HG03139 (cell line): Measurements from ENCODE around the gene SLC36A1.
"Not testable (repeated sequence)": the region's sequence is repeated elsewhere in the genome, so short reads cannot be mapped to it uniquely, and the experiment has no call there.

Source experiments
- ATAC-seq: cut with Tn5 transposase; IDR thresholded peaks from one replicate; pipeline ENCODE4 v1.9.1; 2021; ENCODE audit not compliant: unreplicated experiment

Gene SLC36A1

GRCh38 chr5:151483176-151483575 lies 35.8 kb downstream of the SLC36A1 start:
- ATAC-seq = no peak

- ATAC-seq = no peak
These were observed 36.2 kb downstream of the SLC36A1 start for GRCh38 chr5:151483647-151484046.

DNA sequence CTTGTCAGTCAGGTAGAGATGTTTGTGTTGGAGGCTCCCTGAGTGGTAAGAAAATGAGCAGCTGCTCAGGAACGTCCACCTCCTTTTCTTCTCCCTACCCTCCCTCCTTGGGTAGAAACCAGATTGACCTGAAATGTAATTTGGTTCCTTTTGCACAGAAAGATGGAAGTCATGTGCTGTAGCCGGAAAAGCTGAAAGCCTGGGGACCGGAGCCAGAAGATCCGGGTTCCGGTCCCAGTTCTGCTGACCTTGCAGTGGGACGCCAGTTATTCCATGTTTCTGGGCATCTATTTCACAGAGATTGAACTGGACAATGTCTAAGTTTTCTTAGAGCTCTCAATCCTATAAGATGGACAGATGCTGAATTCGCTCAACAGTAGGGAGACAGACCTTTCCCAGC lies 40.1 kb downstream of the SLC36A1 start:
- no peak for ATAC-seq

- ATAC-seq = no peak
These were observed 43.2 kb downstream of the SLC36A1 start for GRCh38 chr5:151490627-151491026.

GRCh38 chr5:151491062-151491461 lies 43.7 kb downstream of the SLC36A1 start:
- ATAC-seq = no peak

DNA sequence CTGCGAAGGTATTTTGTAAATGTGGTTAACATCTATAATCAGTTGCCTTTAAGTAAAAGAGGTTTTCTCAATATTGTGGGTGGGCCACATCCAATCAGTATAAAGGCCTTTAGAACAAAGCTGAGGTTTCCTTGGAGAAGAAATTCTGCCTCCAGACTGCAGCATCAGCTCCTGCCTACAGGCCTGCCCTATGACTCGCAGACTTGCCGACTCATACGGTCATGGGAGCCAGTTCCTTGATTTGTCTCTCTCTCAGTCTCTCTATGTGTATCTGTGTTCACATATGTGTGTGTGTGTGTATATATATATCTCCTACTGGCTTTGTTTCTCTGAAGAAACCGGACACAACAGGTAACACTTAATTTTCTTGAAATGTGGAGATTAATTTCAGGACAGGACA lies 45.3 kb downstream of the SLC36A1 start:
- no peak for ATAC-seq

- no peak for ATAC-seq
These were observed 46.3 kb downstream of the SLC36A1 start for GRCh38 chr5:151493665-151494064.

- no peak for ATAC-seq
These were observed 47.9 kb downstream of the SLC36A1 start for GRCh38 chr5:151495320-151495719.

- no peak for ATAC-seq
These were observed 48.7 kb downstream of the SLC36A1 start for GRCh38 chr5:151496041-151496484.

- no peak for ATAC-seq
These were observed 50.1 kb downstream of the SLC36A1 start for GRCh38 chr5:151497391-151498002.

DNA sequence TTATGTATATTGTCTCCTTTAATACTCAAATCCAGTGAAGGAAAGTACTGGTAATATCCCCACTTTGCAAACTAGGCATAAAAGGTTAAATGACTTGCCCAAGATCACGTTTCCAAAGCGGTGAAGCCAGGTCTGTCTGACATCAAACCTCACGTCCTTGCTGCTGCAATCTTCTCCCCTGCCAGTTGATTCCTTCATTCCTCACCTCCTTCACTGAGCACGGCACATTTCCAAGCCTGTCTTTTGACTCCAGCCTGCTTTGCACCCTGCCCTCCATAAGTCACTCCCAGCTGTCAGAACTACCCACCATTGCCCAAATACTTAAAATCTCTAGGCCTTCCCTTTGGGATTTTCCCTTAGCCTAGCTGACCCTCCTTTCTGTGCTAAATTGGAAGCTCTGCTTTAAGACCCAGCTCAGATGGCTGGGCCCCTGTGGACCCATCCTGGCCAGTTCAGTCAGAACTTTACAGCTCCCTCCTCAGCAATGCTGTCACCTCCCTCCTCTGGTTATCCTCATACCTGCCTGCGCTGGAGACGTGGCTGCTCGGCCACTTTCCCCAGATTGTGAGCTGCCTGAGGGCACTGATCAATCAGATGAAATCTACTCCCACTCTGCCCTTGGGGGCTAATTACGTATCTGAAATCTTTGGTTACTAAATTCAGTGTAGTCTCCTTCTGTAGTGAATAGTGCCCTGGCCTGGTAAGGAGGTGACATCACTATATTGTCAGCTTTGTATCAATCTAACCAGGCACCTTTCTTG lies 51.2 kb downstream of the SLC36A1 start:
- ATAC-seq = no peak

- ATAC-seq = no peak
These were observed 52.2 kb downstream of the SLC36A1 start for GRCh38 chr5:151499501-151500035.

- ATAC-seq = no peak
These were observed 56.6 kb downstream of the SLC36A1 start for GRCh38 chr5:151504006-151504405.

DNA sequence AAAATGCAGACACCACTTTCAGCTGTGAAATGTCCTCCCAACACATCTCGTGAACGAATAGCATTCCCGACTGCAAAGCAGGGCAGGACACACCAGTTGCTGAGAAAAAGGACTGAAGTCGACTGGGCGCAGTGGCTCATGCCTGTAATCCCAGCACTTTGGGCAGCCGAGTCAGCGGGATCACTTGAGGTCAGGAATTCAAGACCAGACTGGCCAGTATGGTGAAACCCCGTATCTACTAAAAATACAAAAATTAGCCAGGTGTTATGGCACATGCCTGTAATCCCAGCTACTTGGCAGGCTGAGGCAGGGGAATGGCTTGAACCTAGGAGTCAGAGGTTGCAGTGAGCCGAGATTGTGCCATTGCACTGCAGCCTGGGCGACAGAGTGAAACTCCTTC lies 60.9 kb downstream of the SLC36A1 start:
- not testable (repeated sequence) for ATAC-seq

GRCh38 chr5:151509231-151509630 lies 61.8 kb downstream of the SLC36A1 start:
- ATAC-seq = no peak

GRCh38 chr5:151509836-151510235 lies 62.4 kb downstream of the SLC36A1 start:
- ATAC-seq = no peak

DNA sequence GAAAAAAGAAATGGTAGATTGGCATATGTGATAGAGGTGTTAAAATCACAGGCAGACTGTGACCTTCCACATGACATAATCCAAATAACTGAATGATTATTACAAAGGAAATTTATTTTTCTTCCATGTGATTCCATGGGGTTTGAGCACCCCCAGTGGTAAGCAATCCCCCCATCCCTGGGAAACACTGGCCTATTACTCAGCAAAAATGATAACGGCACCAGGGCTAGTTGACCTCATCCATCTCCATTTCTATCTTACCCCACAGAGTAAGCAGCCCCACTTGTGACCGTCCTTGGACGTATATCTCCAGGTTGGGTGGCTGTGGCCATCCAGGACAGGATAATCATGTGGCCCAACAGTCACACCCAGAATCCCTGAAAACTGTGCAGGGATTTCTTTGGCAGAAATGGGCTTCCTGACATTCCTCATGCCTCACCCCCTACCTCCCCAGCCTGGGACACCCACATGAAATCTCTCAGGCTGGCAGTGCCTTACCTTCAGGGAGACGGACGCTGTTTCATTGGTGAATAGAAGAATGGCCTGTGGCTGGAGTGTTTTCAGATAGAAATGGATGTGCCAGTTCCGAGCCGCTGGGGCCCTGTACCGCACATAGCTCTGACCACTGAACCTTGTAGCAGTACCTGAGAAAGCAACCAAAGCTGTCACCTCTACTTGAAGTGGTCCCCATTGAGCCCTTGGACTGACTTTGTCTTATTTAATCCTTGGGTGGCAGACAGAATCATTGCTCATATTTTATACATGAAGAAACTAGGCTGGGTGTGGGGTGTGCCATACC lies 69.9 kb downstream of the SLC36A1 start:
- no peak for ATAC-seq

DNA sequence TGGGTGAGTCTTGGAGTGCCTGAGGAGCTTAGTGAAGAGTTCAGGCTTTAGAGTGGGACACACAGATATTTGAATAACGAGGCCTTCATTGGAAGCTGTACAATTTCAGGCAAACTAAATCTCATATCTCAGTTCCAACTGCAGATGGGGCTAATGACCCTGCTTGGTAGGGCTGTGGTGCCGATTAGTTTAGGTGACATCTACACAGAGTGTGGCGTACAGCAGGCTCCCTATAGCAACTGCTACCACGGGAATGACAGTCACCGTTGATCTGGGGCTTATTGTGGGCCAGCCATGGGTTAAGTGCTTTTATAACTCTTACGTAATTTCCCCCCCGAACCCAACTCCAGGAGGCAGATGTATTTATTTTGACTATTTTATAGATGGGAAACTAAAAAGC lies 72.9 kb downstream of the SLC36A1 start:
- no peak for ATAC-seq

DNA sequence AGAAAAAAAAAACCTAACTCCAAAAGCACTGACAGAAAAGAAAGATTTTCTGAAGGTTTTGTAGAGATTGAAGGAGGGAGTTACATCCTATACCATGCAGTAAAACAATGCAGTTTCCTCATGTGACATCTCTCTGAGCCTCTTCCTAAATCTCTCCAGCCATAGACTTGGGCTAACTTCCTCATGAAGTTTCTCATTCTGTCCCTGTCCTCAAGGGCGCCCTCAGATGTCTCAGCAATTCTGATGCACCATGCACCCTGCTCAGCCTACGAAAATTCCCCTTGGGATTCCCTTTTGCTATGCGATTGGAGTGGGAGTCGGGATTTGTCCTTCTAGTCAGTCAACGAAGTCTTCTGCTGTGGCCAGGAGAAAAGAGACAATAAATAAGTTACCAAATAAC lies 74.8 kb downstream of the SLC36A1 start:
- ATAC-seq = no peak

DNA sequence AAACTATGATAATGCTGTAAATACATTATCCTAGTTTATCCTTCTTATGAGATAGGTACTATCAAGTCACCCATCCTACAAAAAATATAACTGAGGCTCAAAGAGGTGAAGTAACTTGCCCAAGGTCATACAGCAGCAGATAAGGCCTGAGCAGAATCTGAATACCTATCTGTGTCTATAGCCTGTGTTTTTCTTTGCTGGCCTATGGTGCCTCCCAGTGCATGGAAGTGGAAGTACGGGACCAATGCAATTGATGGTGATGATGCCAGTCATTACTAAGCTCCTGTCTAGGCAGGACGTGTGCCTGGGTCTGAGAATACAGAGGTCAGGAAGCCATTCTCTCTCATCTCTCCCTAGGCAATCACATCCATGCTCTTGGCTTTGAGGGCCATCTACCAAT lies 75.9 kb downstream of the SLC36A1 start:
- peak; percentile 89 for ATAC-seq

DNA sequence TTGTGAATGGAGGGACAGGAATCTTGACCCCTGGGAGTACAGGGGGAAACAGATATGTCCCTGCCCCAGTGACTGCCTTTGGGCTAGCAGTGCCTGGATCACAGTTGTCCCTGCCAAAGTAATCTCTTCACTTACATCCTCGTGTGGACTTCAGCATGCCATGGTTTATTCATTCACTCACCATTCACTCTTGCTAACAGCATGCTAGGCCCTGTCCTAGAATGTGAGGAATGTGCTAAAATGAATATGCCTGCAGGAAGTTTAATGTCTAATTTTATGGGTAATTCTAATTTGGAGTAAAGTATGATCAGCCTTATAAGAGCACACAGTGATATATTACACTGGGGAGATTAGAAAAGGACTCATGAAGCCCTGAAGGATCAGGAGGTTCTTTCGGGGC lies 80.8 kb downstream of the SLC36A1 start:
- no peak for ATAC-seq

DNA sequence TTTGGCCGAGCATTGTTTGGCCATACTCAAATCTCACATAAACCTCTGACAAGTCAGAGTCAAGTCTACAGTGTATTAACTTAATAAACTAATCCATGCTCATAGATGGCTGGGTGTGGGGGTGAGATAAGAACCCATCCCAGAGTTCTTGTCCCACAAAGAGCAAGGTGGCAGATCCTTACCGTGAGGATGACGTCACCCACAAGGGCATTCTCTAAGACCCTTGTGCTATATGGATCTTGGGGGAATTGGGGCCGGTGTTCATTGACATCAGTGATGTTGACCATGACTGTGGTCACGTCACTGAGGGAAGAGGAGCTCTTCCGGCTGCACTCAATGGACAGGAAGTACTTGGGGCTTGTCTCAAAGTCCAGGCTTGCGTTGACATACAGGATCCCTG lies 81.6 kb downstream of the SLC36A1 start:
- no peak for ATAC-seq
